Skeletal muscle tissue (tissue), 4 donors: ENCODE measurements around the gene PIGS. TPM values are rescaled to one million over a fixed set of nuclear protein-coding genes. Genes with fewer than 3 reads are reported as not detected.

ENCODE experiments used
- H3K27ac ChIP-seq: one replicate; pipeline ENCODE4 v1.7.0; 2013; ENCODE audit warnings: mild to moderate bottlenecking, low read depth, low read length, inconsistent platforms
- H3K27me3 ChIP-seq, 3 donors: one replicate each; pipeline ENCODE4 v1.7.0; 2013; ENCODE audit warnings: low read length in 3 of 3; ENCODE audit not compliant: control insufficient read depth in 3 of 3, insufficient read depth in 3 of 3
- H3K36me3 ChIP-seq, 3 donors: one replicate each; pipeline ENCODE4 v1.7.0; 2013; ENCODE audit warnings: low read length in 3 of 3; ENCODE audit not compliant: control insufficient read depth in 3 of 3, insufficient read depth in 3 of 3
- H3K4me1 ChIP-seq, 3 donors: one replicate each; pipeline ENCODE4 v1.7.0; 2013; ENCODE audit warnings: low read length in 3 of 3, mild to moderate bottlenecking in 3 of 3; ENCODE audit not compliant: control insufficient read depth in 3 of 3, insufficient read depth in 3 of 3
- H3K4me3 ChIP-seq, 3 donors: one replicate each; pipeline ENCODE4 v1.7.0; 2013; ENCODE audit warnings: low read length in 3 of 3
- H3K9ac ChIP-seq, 3 donors: one replicate each; pipeline ENCODE4 v1.7.0; 2013; ENCODE audit warnings: low read length in 3 of 3, mild to moderate bottlenecking in 3 of 3, moderate library complexity in 2 of 3, low read depth in 1 of 3
- H3K9me3 ChIP-seq, 3 donors: one replicate each; pipeline ENCODE4 v1.7.0; 2013; ENCODE audit warnings: low read length in 3 of 3; ENCODE audit not compliant: control insufficient read depth in 3 of 3
- total RNA-seq: library from RNA; depleted of rRNA; stranded (reverse); fragments of >200 nt; gene quantifications from one replicate; pipeline ENCODE4 v1.2.3, GENCODE V29; 2014
- donor health status: Osteomylitis.

Gene PIGS
- total RNA-seq, 1 donor from 2014 or later, result 19.3 TPM

DNA sequence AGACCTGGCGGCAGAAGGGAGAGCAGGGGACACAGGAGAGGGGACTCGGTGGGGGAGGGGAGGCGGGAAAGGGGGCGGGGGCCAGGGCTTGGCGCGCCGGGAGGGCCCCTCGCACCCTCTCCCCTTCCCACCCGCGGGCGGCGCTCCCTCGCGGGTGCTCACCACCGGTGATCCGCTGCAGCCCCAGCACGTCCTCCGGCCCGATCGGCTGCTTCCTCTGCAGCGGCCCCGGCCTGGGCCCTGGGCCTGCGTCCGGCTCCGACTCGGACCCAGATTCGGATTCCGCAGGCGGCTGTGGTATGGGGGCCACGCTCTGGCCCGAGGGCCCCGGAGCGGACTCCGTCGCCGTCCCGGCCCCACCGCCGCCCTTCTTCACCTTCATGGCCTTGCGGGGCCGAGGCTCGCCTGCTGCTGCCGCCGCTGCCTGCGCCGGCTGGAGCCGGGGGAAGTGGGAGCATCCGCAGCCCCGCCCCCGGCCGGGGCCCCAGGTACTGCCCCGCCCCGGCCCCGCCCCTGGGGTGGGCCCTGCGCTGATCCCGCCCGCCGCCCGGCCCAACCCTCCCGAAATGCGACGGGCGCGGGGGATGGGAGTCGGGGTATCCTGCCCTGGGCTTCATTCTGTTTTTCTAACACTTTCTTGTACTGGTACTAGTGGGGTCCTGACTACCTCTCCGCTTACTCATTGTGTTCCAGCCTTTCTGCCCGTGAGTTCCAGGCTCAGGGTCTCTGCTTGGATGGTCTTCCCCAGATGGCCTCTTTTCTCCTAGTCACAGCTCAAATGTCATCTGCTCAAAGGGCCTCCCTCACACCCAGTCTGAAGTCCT, 18.9 kb downstream of the PIGS start, which contains the start of gene UNC119:
Gene UNC119 (minus strand): TSS at position 449 of the 824 bp plus-strand sequence. CDS start 67 bp downstream, at position 382.
- no peaks in the 10 kb centered on the region for H3K9me3 ChIP-seq
- H3K27ac ChIP-seq, result no peak within 1 kb of the TSS
- peaks cover 30 to 38% (median 34%) of the 10 kb centered on the region in 3 donors for H3K36me3 ChIP-seq
- H3K4me3 ChIP-seq, result peak within 1 kb of the TSS; percentile 54 to 74 (median 68)
- H3K4me1 ChIP-seq, result peaks cover 7 to 17% (median 15%) of the 10 kb centered on the region in 3 donors
- H3K9ac ChIP-seq, result peak within 1 kb of the TSS in 2 of 3 donors; percentile 53 to 78
- no peaks in the 10 kb centered on the region for H3K27me3 ChIP-seq

DNA sequence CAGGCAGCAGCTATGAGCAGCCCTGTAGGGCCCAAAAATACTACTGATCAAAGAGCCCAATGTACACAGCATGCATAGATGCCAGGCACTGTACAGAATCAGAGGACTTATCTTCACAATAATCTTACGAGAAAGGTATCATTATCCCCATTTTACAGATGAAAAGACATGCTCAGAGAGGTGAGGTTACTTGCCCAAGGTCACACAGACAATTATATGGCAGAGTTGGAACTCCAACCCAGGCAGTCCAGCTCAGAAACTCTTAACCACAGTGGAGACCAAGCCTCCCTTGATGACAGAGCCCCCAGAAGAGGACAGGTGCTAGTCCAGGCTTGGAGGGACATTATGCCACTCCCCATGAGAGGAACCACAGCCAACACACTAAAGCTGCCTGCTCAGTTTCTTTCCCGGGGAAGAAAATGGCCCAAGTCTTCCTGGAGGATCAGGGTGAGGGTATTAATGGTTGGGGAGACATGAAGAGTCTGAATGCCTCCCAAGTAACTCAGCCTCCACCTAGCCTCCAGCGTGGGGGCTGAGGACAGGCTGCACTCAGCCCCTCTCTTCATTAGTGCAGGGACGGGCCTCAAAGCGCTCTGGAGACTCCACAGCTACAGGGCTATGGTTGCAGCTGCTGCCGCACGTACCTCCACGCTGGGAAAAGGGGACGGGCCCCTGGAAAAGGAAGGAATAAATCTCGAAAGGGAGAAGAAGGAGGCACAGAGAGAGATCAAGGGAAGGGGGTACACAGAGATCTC, 19.7 kb downstream of the PIGS start:
- Histone ChIP-seq H3K4me3 (peak overlapping the region; percentile 43 to 74 (median 68)), H3K9me3 (no peaks in the 10 kb centered on the region), H3K36me3 (peaks cover 29 to 31% (median 30%) of the 10 kb centered on the region in 3 donors), H3K4me1 (peaks cover 7 to 17% (median 15%) of the 10 kb centered on the region in 3 donors), H3K9ac (peak overlapping the region in 2 of 3 donors; percentile 53 to 66), H3K27ac (no peak overlapping the region), H3K27me3 (no peaks in the 10 kb centered on the region)

- H3K27ac ChIP-seq, result no peak overlapping the region
- no peaks in the 10 kb centered on the region for H3K9me3 ChIP-seq
- peaks cover 22 to 26% (median 22%) of the 10 kb centered on the region in 3 donors for H3K36me3 ChIP-seq
- no peaks in the 10 kb centered on the region for H3K27me3 ChIP-seq
- peaks cover 7 to 17% (median 15%) of the 10 kb centered on the region in 3 donors for H3K4me1 ChIP-seq
- no peak overlapping the region for H3K9ac ChIP-seq
- no peak overlapping the region for H3K4me3 ChIP-seq
Observed at GRCh38 chr17:28550858-28551257, 20.5 kb downstream of the PIGS start.

- no peak overlapping the region for H3K9ac ChIP-seq
- H3K4me3 ChIP-seq, result no peak overlapping the region
- H3K36me3 ChIP-seq, result peaks cover 12 to 16% (median 12%) of the 10 kb centered on the region in 3 donors
- H3K27me3 ChIP-seq, result no peaks in the 10 kb centered on the region
- H3K27ac ChIP-seq, result no peak overlapping the region
- H3K4me1 ChIP-seq, result peaks cover 7 to 17% (median 15%) of the 10 kb centered on the region in 3 donors
- no peaks in the 10 kb centered on the region for H3K9me3 ChIP-seq
Observed at GRCh38 chr17:28549236-28550132, 21.8 kb downstream of the PIGS start.

DNA sequence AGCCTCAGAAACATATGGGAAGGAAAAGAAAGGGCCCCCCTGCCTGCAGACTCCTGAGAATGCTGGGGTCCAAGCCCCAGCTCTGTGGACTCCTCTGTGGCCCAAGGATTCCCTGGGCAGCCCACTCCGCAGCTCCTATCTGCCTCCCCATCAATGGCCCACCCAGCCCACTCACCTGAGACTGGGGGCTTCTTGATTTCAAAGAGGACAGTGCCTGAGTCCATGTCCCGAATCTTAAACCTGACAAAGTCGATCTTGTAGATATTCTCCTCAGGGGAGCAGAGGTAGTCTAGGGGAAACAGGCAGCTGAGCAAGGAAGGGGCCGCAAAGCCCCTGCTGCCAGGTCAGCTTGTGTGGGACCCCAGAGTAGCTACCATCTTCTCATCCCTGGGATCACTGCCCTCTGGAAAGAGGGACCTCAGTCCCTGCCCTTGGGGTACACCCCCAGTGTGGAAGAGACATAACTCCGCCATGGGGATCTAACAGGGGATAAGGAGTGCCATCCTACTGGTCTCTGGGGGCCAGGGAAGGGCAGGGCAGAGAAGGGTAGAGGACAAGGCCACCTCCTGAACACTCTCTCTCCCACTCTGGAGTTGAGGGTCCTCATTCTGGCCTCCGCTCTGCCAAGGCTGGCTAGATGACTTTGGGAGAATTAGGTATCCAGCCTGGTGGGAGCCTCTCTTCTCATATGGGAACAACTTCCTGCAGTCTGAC, 22.8 kb downstream of the PIGS start:
- peaks cover 7 to 17% (median 15%) of the 10 kb centered on the region in 3 donors for H3K4me1 ChIP-seq
- no peak overlapping the region for H3K4me3 ChIP-seq
- no peaks in the 10 kb centered on the region for H3K9me3 ChIP-seq
- no peaks in the 10 kb centered on the region for H3K27me3 ChIP-seq
- H3K9ac ChIP-seq, result no peak overlapping the region
- no peak overlapping the region for H3K27ac ChIP-seq
- peaks cover 2 to 7% (median 4%) of the 10 kb centered on the region in 3 donors for H3K36me3 ChIP-seq

- H3K4me3 ChIP-seq, result no peak overlapping the region
- H3K9ac ChIP-seq, result no peak overlapping the region
- no peaks in the 10 kb centered on the region for H3K27me3 ChIP-seq
- no peak overlapping the region for H3K27ac ChIP-seq
- H3K4me1 ChIP-seq, result peaks cover 7 to 16% (median 13%) of the 10 kb centered on the region in 3 donors
- no peaks in the 10 kb centered on the region for H3K9me3 ChIP-seq
- H3K36me3 ChIP-seq, result peaks cover 0 to 7% (median 3%) of the 10 kb centered on the region in 3 donors
Observed at GRCh38 chr17:28547623-28548416, 23.5 kb downstream of the PIGS start.

- H3K27me3 ChIP-seq, result no peaks in the 10 kb centered on the region
- peaks cover 0 to 7% (median 3%) of the 10 kb centered on the region in 3 donors for H3K36me3 ChIP-seq
- no peak overlapping the region for H3K4me3 ChIP-seq
- H3K9me3 ChIP-seq, result no peaks in the 10 kb centered on the region
- H3K27ac ChIP-seq, result no peak overlapping the region
- peaks cover 7 to 13% (median 11%) of the 10 kb centered on the region in 3 donors for H3K4me1 ChIP-seq
- H3K9ac ChIP-seq, result no peak overlapping the region
Observed at GRCh38 chr17:28547096-28547622, 24.2 kb downstream of the PIGS start.

DNA sequence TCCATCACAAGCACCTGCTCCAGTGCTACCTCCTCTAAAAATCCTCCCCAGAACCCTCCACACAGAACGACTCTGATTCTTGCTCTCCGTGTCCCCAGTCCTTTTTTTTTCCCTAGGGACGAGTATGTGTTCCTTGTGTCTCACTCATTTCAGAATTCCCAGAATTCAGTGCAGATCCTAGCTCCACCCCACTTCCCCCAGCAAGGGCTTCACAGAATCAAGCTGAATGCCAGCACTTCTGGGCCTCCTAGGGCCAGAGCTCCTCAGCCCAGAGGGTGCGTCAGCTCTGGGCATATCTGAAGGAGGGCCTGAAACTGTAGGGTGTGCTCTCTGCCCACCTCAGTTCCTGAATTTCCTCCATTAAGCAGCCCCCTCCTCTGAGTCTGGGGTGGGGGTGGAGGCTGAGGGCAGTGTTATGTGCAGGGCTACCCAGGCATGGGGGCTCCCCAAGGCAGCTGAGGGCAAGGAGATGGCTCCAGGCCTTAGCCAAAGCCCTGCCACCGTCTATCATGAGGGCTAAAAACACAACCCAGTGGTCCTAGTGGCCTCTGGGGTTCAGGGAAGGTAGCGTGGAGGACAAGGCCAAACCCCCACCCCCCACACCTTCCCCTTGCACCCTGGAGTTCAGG, 25.4 kb downstream of the PIGS start:
- Histone ChIP-seq H3K4me3 (no peak overlapping the region), H3K27ac (no peak overlapping the region), H3K27me3 (no peaks in the 10 kb centered on the region), H3K9ac (no peak overlapping the region), H3K4me1 (peaks cover 2 to 8% (median 4%) of the 10 kb centered on the region in 3 donors), H3K9me3 (no peaks in the 10 kb centered on the region), H3K36me3 (peaks cover 0 to 7% (median 3%) of the 10 kb centered on the region in 3 donors)
